Stimulated activated CD4-positive, alpha-beta T cell treated with anti-CD3 and anti-CD28 coated beads, TNF-alpha, amount 100 ng/mL, for 48 hours (primary cell): ENCODE results near the gene UMAD1.
"Not testable (repeated sequence)": the region's sequence is repeated elsewhere in the genome, so short reads cannot be mapped to it uniquely, and the experiment has no call there.

Experiments used
- DNase-seq, 3 donors: peaks; one replicate each; pipeline ENCODE4 v3.0.0-alpha.2; 2020; ENCODE audit warnings: low read depth in 3 of 3

UMAD1 gene

DNA sequence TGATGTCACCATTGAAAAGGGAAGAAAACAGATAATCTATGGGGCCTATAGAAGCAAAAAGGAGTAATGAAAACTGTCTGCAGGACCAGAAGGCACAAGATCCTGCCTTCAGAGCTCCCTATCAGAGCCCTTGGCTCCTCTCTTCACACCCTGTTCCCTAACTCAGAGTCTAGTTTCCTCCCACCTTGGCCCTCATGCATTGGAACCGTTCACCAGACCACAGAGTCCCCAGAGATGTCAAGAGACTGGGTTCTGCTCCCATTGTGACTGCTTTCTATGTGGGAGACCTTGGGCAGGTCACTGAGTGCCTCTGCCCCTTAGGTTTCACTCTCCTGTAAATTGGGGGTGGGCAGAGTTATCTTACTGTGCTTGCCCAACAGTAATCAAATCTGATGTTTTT lies 158.0 kb downstream of the UMAD1 start:
- no peak for DNase-seq

DNA sequence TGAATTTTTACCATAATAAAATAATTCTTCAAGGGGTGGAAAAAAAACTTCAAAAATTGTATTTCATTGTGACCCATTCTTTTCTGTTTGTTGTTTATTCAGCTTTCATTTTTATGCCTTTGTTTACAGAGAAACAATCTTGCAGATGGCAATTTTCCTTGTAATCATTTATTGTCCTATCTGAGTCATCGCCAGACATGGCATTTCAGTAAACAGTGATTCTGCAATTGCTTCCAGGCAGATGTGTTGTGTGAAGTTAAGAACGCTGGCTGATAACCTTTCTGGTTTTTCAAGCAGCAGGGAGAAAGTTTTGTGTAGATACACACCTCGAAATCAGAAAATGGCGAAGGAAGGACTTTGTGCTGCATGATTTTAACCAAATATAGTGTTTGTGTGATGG lies 158.6 kb downstream of the UMAD1 start:
- DNase-seq, result no peak

DNA sequence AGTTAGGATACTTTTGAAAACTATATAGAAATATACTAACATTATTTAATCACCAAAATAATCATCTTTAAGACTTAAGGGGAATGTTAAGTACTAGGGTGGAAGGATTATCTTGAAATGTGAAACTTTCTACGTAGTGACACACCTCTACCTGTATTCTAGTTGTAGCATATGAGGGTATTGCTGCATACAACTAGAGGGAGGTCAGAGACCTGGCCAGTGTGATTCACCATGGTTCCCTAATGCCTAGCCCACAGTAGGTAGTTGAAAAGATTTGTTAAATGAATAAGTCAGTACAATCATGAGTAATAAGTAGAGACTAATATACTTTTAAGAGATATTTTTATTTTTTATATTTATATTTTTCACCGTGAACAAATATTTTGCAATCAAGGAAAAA lies 162.0 kb downstream of the UMAD1 start:
- no peak for DNase-seq

DNA sequence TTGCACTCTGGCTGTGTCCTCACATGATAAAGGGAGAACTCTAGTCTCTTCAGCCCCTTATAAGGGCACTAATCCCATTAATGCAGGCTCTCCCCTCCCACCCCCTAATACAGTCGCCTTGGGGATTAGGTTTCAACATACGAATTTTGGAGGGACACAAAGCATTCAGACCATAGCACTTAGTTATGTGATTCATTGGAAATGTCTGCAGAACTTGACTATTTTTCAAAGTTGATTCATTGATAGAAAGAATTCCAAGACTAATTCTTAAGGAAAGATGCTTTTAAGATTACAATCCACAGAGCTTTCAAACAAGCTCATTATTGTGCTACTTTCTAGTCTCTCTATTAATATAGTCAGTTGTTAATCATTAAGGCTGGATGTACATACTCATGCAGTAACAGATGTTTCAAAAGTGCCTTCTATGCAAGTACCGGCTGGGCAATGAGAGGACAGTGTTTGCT lies 163.2 kb downstream of the UMAD1 start:
- DNase-seq, result no peak

DNA sequence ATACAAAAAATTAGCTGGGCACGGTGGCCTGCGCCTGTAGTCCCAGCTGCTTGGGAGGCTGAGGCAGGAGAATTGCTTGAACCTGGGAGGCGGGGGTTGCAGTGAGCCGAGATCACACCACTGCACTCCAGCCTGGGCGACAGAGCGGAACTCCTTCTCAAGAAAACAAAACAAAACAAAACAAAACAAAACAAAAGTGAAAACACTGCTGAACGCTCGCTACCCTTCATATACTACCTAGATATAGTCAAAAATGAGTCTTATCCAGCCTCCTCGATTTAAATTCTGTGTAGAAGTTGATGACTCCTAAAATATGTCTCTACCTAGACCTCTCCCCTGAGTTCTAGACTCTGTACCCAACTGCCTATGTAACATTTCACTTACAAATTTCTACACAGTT lies 164.3 kb downstream of the UMAD1 start:
- DNase-seq, result not testable (repeated sequence)

DNA sequence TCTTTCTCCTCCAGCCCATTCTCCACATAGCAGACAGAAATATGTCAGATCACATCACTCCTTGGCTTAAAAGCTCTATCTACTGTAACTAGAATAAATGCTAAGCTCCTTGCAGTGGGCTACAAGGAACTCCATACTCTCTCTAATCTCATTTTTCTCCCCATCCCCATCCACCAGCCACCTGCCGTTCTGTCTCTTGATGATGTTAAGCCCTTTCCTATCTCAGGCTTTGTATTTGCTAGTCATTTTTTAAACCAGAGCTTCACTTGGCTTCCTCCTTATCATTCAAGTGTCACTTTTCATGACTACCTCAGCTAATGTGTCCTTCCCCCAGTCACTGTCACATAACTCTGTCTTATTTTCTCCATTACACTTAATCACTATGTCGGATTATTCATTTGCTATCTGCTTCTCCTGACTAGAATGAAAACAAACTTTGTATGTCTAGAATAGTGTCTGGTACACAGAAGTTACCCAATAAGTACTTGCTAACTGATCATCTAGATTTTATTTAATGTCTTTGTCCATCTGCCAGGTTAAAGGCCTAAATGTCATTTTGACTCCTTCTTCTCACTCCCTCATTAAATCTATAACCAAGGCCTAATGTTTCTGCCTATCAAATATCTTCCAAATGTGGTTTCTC lies 165.1 kb downstream of the UMAD1 start:
- no peak for DNase-seq

DNA sequence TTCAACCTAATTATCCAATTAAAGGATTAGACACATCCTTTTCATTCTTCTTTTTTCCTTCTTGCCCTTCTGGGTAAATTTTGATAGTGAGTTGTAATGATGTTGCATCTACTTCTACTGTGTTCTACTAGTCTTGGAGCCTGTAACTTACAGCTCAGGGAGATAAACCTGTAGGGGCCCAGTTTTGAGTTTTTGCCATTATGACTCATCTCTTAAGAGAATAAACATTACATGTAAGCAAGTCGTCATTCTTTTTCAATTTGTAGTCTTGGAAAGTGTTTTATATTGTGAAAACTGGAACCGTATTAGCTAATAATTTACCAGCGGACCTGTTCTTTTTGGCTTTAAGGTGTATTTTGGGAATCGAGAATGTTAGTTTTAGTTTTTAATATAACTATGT lies 167.6 kb downstream of the UMAD1 start:
- DNase-seq, result no peak

DNA sequence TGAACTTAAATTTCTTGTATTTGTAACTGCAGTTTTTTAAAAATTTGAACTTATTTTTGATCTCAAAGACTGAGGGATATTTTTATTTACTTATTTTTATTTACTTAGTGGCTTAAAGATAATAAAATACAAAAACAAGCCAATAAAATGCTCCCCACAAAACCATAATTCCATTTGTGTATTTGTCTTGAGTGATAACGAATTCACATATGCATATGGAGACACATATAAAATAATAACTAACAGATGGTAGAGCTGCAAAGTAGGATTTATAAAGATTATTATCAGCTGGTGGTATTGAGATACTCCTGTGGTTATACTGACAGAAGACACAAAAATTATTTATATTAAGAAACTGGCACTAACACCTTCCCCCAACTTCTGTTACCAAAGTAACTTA lies 168.1 kb downstream of the UMAD1 start:
- no peak for DNase-seq

DNA sequence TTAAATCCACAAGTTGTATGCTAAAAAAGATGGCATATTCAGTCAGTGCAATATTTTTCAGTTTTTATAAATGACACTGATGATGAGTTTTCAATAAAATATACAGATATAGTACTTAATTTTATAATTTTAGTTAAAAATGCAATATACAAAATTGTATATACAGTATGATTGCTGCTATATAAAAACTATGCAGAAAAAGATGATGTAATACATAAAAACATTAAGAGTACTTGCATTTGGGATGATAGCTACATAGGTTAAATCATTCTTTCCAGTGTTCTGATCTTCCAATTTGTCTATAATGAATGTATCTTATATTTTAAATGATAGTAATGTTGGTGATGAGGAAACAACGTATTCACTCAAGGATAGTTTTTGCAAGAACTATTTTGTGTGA lies 169.8 kb downstream of the UMAD1 start:
- no peak for DNase-seq

DNA sequence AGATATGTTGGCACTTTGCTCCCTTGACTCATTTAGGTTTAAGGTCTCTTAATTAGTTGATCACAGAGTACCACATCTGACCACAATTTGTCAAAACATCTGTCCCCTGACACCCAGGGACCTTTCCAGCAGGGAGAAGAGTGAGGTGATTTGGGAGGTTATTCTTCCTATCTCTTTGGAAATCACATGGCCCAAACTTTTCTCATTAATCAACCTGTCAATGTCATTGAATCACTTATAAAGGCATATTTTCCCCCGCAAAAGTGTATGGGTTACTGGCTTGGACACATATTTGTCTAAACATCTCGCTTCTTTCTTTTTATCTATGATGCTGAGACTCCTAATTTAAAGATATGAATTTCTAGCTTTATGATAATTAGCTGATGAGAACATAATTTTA lies 170.3 kb downstream of the UMAD1 start:
- DNase-seq, result no peak

DNA sequence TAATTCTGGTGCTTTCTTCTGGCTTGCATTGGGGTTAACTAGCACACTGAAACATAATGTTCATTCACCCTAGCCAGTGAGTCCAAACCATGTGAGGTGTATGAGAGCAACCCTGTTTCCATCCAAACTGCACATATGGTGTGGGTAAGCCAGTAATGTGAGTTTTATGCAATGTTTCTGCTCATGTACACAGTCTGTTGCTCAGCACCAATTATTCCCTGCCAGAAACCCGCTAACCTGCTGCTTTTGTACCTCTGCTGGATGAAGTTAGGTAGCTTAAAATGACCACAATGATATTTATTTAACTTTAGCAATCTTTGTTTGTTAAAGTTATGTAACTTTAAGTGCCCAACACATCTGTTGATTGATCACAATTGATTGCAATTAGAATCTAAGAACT lies 171.6 kb downstream of the UMAD1 start:
- no peak for DNase-seq

DNA sequence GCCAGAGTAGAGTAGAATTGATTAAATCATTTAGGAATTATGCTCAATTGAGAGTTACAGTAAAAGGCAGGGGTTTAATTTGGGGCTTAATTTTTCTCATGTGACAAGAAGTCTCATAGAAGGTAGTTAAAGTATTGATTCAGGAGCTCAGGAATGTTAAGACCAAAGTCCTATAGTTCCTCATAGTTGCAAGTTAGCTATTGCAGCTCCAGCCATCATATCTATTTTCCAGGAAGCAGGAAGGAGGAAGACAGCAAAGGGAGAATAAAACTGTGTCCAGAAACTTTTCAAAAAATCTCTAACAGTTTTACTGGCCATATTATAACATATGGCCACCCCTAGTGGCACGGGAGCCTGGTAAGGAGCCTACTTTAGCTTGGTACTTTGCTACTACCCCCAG lies 174.8 kb downstream of the UMAD1 start:
- DNase-seq, result no peak

DNA sequence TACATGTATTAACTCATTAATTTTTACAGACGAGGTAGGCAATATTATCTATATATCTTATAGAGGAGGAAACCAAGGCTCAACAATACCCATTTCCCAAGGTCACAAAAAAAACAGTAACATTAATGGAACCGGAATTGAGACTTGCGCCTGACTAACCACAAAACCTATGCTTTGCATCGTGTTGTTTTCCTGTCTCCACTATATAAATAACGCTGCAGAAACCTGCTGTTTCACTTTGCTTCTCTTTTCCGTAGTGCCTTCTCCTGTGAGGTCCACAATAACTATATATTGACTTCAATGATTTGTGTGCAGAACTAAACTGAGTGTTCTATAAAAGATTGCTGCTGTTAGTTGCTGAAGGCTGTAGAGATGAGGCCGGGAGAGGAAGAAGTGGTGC lies 175.5 kb downstream of the UMAD1 start:
- no peak for DNase-seq

DNA sequence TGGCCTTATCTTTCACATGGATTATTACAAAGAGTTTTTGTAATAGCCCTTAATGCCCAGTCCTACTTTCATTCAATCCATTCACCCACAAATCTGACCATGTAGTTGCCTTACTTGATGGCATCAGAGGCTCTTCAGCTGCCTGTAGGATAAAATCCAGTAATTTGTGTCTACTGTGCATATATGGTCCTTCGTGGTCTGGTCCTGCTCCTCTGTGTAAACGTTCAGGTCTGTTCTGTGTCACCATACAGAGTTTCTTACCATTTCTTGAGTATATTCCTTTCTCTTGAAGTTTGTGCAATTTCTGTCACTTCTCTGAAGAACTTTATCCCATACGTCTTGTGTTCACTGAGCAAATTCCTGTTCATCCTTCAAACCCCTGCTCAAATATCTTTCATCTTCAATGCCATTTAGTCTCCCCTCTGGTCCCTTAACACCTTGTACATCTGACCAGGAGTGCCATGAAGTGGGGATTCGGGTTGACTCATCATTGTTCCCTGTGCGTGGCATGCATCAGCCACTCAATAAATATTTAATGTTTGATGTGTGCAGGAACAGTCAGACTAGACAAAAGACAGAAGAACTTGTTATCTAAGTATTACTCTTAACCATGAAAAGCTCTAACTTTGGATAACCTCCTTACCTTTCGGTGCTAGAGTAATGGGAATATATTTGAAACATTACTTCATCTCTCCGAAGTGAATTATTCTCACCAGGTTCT lies 176.4 kb downstream of the UMAD1 start:
- no peak for DNase-seq

DNA sequence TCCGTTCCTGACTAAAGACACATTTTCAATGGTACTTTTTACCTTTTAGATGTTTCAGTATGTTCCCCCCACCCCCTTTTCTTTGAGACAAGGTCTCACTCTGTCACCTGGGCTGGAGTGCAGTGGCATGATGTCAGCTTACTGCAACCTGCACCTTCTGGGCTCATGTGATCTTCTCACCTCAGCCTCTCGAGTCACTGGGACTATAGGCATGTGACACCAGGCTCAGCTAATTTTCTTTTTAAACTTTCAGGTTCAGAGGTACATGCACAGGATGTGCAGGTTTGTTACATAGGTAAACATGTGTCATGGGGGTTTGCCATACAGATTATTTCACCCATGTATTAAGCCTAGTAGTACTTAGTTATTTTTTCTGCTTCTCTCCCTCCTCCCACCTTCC lies 177.2 kb downstream of the UMAD1 start:
- no peak for DNase-seq

DNA sequence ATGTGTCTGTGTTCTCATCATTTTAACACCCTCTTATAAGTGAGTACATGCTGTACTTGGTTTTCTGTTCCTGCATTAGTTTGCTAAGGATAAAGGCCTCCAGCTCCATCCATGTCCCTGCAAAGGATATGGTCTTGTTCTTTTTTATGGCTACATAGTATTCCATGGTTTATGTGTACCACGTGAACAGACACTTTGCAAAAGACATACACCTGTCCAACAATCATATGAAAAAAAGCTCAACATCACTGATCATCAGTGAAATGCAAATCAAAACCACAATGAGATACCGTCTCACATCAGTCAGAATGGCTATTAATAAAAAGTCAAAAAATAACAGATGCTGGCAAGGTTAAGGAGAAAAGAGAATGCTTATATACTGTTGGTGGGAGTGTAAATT lies 177.6 kb downstream of the UMAD1 start:
- DNase-seq, result not testable (repeated sequence)

DNA sequence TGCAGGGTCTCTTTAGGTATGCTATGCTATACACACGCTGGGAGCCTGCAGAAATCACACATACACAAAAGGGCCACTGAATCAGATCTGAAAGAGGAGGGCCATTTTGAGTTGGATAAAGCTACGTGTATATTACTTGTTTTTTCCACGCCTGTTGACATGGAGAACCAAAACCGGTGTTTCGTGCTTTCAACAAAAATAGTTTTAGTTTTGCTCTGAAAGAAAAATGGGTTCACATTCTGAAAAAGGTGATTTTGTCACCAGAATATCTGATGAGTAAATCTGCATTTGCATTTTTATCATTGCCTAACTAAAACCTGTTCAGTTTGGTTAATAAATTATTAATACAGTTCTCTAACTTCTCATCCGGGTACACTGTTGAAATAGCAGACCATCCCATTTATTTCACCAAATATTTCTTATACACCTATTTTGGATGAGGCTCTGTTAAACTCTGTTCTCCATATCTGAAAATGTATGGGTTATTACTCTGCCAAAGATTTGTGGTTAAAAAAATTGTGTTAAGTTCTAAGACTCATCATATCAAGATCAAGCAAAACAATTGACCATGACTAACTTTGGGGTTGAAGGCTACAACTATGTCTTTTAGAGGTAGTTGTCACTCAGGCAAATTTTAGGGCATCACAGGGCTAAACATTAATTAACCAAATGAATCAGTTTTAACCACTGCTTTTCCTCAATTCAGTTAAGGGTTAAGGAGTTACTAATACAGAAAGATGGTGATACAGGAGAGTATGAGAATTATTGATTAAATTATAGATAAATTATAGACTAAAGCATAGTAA lies 179.1 kb downstream of the UMAD1 start:
- DNase-seq, result no peak

DNA sequence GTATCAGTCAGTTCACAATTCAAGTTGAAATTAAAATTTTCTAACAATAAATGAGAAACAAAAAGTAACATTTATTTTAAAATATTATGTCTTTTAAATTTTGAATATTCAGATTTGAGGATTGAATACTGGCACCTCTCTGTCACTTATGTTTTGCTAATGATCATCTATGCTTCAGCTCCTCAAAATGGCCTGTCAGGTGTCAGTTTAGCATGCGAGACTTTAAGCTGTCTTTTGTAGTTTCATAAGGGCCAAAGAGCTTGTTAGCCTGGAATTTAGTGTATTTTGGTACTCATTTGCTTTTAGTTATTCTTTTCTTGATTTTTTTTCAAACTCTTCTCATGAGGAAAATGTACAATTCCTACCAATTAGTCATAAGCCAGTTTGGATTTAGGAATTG lies 179.9 kb downstream of the UMAD1 start:
- no peak for DNase-seq

DNA sequence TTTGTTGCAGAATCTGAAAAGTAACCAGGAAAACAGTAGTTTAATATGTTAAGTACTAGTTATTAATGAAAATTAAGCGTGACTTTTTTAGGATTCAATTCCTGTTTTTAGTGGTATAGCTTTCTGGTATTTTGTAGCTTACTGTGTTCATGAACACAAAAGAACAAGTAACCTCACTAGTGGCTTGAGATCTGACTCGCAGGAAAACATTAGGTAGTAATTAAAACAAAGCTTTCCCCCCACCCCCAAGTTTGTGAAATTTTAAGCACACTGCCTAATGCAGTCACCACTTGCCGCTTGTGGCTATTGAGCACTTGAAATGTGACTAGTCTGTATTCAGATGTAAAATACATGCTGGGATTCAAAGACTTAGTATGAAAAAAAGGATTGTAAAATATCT lies 180.4 kb downstream of the UMAD1 start:
- no peak for DNase-seq

DNA sequence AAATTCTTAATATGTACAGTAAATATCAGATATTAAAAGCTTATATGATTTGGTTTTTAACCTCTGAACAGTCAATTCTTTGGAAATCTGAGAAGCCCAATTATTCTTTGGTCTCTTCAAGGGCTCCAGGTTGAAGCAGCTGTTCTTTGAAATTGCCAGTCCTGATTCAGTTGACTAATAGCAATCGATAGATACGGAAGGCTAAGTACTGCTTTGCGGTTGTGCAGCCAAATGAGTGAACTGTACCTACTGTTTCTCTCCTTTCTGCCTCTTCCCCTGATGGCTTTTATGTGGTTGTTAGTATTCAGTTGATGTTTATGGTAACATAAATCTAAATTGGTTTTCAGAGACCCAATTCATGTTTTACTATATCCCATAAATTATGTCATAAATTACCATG lies 181.0 kb downstream of the UMAD1 start:
- no peak for DNase-seq

DNA sequence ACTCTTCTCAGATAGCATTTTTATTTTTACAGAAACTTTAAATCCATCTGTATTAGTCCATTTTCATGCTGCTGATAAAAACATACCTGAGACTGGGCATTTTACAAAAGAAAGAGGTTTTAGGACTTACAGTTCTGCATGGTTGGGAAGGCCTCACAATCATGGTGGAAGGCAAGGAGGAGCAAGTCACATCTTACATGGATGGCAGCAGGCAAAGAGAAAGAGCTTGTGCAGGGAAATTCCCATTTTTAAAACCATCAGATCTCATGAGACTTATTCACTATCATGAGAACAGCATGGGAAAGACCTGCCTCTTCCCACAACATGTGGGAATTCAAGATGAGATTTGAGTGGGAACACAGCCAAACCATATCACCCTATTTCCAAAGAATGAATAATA lies 184.7 kb downstream of the UMAD1 start:
- not testable (repeated sequence) for DNase-seq

DNA sequence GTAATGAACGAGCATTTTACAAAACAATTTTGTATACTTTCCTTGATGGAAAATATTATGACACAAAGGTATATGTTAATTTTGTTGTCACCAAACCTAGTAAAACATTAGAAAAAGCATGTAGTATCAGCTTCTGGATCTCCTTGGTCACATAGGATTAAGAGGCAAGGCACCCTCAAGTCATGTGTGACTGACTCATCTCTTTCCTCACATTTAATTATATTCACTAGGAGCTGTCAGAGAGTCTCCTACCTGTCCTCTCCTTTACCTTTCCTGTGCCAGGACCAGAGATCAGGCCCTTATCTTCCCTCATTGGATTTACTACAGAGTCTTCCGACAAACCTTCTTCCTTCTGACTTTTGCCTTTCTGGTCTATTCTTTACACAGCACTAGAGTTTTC lies 189.1 kb downstream of the UMAD1 start:
- no peak for DNase-seq
